GM12874 (cell line): Measurements from ENCODE around the gene SORCS3.

Source experiments
- TF ChIP-seq, protein P1 (sequence below): IDR thresholded peaks from 2 replicates; pipeline ENCODE4 v1.5.1; 2011; ENCODE audit warnings: low read depth, mild to moderate bottlenecking, control low read depth, low read length, moderate library complexity; ENCODE audit not compliant: insufficient read depth

SORCS3 gene

DNA sequence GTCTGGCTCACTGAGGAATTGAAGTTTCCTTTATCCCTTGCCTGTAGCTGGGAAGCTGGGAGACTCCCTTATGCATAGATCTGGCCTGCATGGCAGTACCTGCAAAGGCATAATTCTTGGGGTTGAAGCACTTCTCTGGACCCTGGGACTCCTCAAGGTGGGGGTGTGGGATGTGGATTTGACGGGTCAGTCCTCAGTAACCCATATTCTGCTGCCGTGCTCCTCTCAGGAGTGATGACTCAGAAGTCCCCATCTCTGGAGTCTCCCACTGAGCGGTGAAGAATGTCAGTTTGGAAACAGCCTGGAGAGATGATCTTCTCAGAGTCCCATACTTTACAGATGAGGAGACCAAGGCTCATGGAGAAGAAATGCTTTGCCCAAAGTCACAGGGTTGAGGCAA is 49.0 kb downstream of the SORCS3 start:
- TF ChIP-seq, protein P1, sequence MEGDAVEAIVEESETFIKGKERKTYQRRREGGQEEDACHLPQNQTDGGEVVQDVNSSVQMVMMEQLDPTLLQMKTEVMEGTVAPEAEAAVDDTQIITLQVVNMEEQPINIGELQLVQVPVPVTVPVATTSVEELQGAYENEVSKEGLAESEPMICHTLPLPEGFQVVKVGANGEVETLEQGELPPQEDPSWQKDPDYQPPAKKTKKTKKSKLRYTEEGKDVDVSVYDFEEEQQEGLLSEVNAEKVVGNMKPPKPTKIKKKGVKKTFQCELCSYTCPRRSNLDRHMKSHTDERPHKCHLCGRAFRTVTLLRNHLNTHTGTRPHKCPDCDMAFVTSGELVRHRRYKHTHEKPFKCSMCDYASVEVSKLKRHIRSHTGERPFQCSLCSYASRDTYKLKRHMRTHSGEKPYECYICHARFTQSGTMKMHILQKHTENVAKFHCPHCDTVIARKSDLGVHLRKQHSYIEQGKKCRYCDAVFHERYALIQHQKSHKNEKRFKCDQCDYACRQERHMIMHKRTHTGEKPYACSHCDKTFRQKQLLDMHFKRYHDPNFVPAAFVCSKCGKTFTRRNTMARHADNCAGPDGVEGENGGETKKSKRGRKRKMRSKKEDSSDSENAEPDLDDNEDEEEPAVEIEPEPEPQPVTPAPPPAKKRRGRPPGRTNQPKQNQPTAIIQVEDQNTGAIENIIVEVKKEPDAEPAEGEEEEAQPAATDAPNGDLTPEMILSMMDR = no peak

DNA sequence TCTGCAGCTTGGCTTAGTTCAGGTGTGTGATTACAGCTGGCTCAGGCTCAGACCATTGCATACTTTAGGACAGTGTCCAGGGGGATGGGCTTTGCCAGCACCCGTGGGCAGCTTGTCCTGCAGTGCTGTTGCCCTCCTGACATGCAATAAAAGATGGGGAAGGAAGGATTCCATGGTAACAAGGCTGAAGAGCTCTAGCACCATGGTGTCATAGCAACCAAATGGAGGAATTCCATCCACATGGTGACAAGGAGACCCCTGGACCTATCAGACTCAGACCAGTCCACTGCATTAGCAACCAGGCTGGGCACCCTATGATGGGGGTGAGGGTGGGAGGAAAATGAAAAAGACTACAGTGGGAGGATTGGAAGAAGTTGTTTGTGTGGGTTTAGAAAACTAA is 49.9 kb downstream of the SORCS3 start:
- TF ChIP-seq, protein P1 = no peak

DNA sequence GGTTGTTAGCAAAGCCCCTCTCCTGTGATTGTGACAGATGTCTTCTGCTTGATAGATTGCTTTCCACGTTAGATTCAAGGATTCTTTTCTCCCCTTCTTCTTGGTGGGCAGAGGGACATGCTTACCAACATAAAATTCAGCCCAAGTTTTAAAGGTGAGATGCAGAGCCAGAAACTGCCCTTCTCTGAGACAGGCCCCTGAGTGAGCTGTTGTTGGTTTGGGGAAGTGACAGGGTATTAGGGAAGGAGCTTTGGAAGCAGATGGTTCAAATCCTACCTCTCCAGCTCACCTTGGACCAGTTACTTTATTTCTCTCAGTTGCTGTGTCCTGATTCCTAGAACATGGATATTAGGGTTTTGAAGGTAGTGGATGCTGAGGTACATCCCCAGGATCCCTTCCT is 53.0 kb downstream of the SORCS3 start:
- TF ChIP-seq, protein P1 = no peak

DNA sequence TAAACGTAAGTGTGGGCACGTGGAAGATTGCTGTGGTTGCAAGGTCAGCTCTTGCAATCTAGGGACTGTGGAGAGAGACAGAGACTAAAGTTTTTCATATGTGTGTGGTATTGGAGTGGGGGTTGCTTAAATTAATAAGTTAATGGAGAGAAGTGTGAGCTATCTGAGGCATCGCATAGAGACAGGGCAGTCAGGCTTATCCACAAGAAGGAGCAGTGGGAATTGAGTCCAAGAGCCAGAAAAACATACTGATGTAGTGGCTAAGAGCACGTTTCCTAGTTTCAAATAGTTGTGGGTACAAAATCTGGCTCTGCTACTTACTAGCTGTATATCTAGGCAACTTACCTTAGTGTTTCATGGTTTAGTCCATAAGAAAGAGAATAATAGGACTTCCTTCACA is 65.8 kb downstream of the SORCS3 start:
- TF ChIP-seq, protein P1 = no peak

DNA sequence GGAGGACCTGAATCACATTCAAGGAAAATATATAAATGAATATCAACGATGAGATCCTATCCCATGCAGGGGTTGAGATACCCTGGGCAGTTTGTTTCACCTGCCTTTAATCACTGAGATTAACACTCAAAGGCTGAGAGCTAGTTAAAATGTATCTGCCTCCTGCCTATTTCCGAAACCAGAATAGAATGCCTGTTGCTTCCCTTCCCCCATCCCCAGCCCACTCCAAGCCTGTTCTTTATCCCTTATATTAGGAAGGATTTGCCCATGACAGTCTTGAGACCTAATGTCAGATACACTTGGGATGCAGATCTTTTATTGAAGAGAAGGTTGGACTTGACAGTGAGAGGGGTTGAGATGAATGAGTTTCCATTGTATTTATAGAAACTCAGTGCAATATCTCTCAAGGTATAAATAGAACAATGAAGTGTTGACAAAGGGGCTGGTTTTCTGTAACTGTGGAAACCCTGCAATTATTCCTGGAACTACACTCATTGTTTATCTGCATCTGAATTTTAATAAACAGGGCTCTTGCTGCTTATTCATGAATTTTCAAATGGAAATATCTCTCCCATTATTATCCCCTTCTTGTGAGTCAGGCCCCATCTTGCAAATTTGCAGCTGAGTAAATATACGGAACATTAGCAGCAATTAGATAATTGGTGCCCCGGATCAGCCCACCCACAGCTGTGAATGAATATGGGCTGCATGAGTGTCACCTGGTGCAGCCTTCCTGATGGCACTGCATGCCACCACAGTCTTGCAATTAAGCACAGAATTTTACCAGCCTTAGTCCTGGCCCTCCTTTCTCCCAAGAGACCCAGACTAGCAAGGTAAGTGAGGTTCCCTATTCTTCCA is 66.7 kb downstream of the SORCS3 start:
- TF ChIP-seq, protein P1 = no peak

DNA sequence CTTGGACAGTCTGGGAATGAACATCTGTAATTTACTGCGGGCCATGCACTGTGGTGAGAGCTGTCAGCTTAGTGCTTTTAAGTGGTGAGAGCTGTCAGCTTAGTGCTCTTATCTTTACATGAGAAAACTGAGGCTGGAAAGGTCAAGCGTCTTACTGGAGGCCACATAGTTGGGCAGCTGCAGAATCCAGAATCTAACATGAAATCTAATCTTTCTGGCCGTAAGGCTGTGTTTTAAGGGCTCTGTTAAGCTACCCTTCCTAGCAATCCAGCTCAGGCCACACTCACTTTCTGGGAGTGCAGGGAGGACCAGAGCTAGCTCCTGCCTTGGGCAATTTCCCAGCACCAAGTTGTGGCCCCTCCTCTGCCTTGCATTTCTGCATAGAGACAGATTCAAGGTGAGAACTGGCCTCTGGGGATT is 70.2 kb downstream of the SORCS3 start:
- TF ChIP-seq, protein P1 = no peak

DNA sequence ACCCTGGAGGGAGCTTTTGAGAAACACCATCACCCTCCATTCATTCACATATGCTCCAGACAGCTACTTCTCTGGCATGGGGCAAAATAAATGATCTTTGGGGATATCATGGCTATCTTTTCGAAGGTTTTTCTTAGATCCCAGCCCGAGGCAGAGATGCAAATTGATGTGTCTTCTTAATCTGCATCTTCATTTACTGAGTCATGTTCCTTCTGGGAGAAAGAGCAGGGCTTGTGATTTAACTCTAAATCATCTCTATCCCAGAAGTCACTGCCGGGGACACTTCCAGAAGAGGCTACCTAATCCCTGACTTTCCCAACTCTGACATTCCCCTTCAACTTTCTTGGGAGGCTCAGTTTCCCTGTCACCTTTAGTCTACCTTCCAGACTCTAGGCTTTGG is 90.1 kb downstream of the SORCS3 start:
- TF ChIP-seq, protein P1 = no peak
